HG03139 (cell line): ENCODE data around the gene RTL9.
"Not testable (repeated sequence)": the region's sequence is repeated elsewhere in the genome, so short reads cannot be mapped to it uniquely, and the experiment has no call there.

Experiments used
- ATAC-seq: cut with Tn5 transposase; IDR thresholded peaks from one replicate; pipeline ENCODE4 v1.9.1; 2021; ENCODE audit not compliant: unreplicated experiment

Gene RTL9

GRCh38 chrX:110403441-110404238 lies 45.0 kb downstream of the RTL9 start:
- no peak for ATAC-seq

GRCh38 chrX:110404376-110404775 lies 45.7 kb downstream of the RTL9 start:
- no peak for ATAC-seq

GRCh38 chrX:110406250-110406649 lies 47.6 kb downstream of the RTL9 start:
- ATAC-seq, result not testable (repeated sequence)

- ATAC-seq, result no peak
Observed at GRCh38 chrX:110406822-110407221, 48.2 kb downstream of the RTL9 start.

- no peak for ATAC-seq
Observed at GRCh38 chrX:110407910-110408545, 49.4 kb downstream of the RTL9 start.
